GM23338 (cell line): ENCODE measurements around the gene SPOPL.

Experiments used
- CTCF ChIP-seq, 2 experiments: fragments of 200-600 bp in 1 of 2; sonication (generic) in 1 of 2; conservative IDR thresholded peaks; 2 replicates each; pipeline versions ENCODE4 v1.5.1 to v1.6.1; 2016 to 2017; ENCODE audit warnings: antibody characterized with exemption in 2 of 2, low read depth in 2 of 2, mild to moderate bottlenecking in 2 of 2, moderate library complexity in 1 of 2
- EZH2 ChIP-seq: fragments of 200-600 bp; sonication (generic); IDR thresholded peaks from one replicate; pipeline ENCODE4 v1.8.0; 2017; ENCODE audit warnings: antibody characterized with exemption, mild to moderate bottlenecking, low read depth; ENCODE audit not compliant: unreplicated experiment
- POLR2AphosphoS5 ChIP-seq: IDR thresholded peaks from 2 replicates; pipeline ENCODE4 v1.6.1; 2016; ENCODE audit warnings: antibody characterized with exemption, low read depth

- TF ChIP-seq CTCF (conservative IDR thresholded peaks at IDR 0.05; ENCODE audit: low read depth in 2 of 2) (no peak), POLR2AphosphoS5 (no peak), EZH2 (no peak)
Measured at GRCh38 chr2:138548796-138549195, 47.2 kb downstream of the SPOPL start.
